GM06990 (cell line): ENCODE results near the gene FEZF2.

Source experiments
- DNase-seq: peaks from one replicate; pipeline ENCODE4 v3.0.0-alpha.2; 2011; ENCODE audit not compliant: insufficient read length; ENCODE audit errors: extremely low read depth
- H3K27me3 ChIP-seq: replicated peaks from 2 replicates; pipeline ENCODE4 v1.6.0; 2011; ENCODE audit warnings: low read length; ENCODE audit not compliant: control insufficient read depth, insufficient read depth
- H3K36me3 ChIP-seq: 2 replicates; pipeline ENCODE4 v1.5.1; 2011; ENCODE audit warnings: low read length; ENCODE audit not compliant: control insufficient read depth, insufficient read depth
- H3K4me3 ChIP-seq: replicated peaks from 2 replicates; pipeline ENCODE4 v1.5.1; 2011; ENCODE audit warnings: low read depth, mild to moderate bottlenecking, control low read depth, low read length
- CTCF ChIP-seq: IDR thresholded peaks from 2 replicates; pipeline ENCODE4 v1.5.1; 2011; ENCODE audit warnings: low read length, control low read depth, mild to moderate bottlenecking, inconsistent platforms; ENCODE audit not compliant: insufficient read depth, poor library complexity, severe bottlenecking

The FEZF2 gene

GRCh38 chr3:62368290-62368704 is 5.1 kb downstream of the FEZF2 start:
- H3K27me3 ChIP-seq = peaks cover 2% of the 10 kb centered on the region
- no peak for DNase-seq
- no peaks in the 10 kb centered on the region for H3K36me3 ChIP-seq
- TF ChIP-seq CTCF = no peak
- H3K4me3 ChIP-seq = no peak overlapping the region

- no peak for TF ChIP-seq CTCF
- Histone ChIP-seq H3K4me3 (no peak overlapping the region), H3K27me3 (peaks cover 2% of the 10 kb centered on the region), H3K36me3 (no peaks in the 10 kb centered on the region)
- DNase-seq = no peak
Observed at GRCh38 chr3:62367763-62368195, 5.6 kb downstream of the FEZF2 start.

- Histone ChIP-seq H3K4me3 (no peak overlapping the region), H3K27me3 (peaks cover 2% of the 10 kb centered on the region), H3K36me3 (no peaks in the 10 kb centered on the region)
- no peak for TF ChIP-seq CTCF
- DNase-seq = no peak
Observed at GRCh38 chr3:62366126-62366484, 7.2 kb downstream of the FEZF2 start.

GRCh38 chr3:62365391-62366125 is 7.8 kb downstream of the FEZF2 start:
- TF ChIP-seq CTCF = no peak
- no peak for DNase-seq
- no peaks in the 10 kb centered on the region for H3K36me3 ChIP-seq
- peaks cover 2% of the 10 kb centered on the region for H3K27me3 ChIP-seq
- no peak overlapping the region for H3K4me3 ChIP-seq

- H3K27me3 ChIP-seq = peaks cover 2% of the 10 kb centered on the region
- no peaks in the 10 kb centered on the region for H3K36me3 ChIP-seq
- no peak for TF ChIP-seq CTCF
- H3K4me3 ChIP-seq = no peak overlapping the region
- no peak for DNase-seq
Observed at GRCh38 chr3:62364191-62364590, 9.2 kb downstream of the FEZF2 start.

- Histone ChIP-seq H3K27me3 (peaks cover 2% of the 10 kb centered on the region), H3K4me3 (no peak overlapping the region), H3K36me3 (no peaks in the 10 kb centered on the region)
- DNase-seq = no peak
- TF ChIP-seq CTCF = no peak
Observed at GRCh38 chr3:62363275-62363674, 10.1 kb downstream of the FEZF2 start.
